Measurements from ENCODE around the gene ULK1.
"Not testable (repeated sequence)": the region's sequence is repeated elsewhere in the genome, so short reads cannot be mapped to it uniquely, and the experiment has no call there.

DNA sequence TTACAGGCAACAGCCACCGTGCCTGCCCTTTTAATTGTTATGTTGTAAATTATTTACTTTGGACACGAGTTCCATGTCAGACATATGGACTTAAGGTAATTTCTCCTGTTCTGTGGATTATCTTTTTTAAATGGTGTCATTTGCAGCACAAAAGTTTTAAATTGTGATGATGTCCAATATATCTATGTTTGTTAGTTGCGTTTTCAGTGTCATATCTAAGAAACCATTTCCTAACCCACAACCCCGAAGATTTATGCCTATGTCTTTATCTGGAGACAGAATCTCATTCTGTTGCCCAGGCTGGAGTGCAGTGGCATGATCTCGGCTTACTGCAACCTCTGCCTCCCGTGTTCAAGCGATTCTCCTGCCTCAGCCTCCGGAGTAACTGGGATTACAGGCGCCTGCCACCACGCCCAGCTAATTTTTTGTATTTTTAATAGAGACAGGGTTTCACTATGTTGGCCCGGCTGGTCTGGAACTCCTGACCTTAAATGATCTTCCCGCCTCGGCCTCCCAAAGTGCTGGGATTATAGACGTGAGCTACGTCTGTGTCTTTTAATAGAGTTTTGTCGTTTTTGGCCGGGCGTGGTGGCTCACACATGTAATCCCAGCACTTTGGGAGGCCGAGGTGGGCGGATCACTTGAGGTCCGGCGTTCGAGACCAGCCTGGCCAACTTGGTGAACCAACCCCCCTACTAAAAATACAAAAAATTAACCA is 54.5 kb downstream of the ULK1 start:
- not testable (repeated sequence) for TF ChIP-seq POLR2AphosphoS5 (IDR thresholded peaks at IDR 0.05; ENCODE audit: low read depth); CTCF (conservative IDR thresholded peaks at IDR 0.05; ENCODE audit: low read depth in 2 of 2); NANOG (IDR thresholded peaks at IDR 0.05; ENCODE audit: borderline replicate concordance); EZH2phosphoT487 (IDR thresholded peaks at IDR 0.05; ENCODE audit: unreplicated experiment); REST (IDR thresholded peaks at IDR 0.05; ENCODE audit: unreplicated experiment)
